ENCODE data around the gene NCAPG2. TPM values are rescaled to one million over a fixed set of nuclear protein-coding genes. Genes with fewer than 3 reads are reported as not detected.

Gene NCAPG2, protein sequence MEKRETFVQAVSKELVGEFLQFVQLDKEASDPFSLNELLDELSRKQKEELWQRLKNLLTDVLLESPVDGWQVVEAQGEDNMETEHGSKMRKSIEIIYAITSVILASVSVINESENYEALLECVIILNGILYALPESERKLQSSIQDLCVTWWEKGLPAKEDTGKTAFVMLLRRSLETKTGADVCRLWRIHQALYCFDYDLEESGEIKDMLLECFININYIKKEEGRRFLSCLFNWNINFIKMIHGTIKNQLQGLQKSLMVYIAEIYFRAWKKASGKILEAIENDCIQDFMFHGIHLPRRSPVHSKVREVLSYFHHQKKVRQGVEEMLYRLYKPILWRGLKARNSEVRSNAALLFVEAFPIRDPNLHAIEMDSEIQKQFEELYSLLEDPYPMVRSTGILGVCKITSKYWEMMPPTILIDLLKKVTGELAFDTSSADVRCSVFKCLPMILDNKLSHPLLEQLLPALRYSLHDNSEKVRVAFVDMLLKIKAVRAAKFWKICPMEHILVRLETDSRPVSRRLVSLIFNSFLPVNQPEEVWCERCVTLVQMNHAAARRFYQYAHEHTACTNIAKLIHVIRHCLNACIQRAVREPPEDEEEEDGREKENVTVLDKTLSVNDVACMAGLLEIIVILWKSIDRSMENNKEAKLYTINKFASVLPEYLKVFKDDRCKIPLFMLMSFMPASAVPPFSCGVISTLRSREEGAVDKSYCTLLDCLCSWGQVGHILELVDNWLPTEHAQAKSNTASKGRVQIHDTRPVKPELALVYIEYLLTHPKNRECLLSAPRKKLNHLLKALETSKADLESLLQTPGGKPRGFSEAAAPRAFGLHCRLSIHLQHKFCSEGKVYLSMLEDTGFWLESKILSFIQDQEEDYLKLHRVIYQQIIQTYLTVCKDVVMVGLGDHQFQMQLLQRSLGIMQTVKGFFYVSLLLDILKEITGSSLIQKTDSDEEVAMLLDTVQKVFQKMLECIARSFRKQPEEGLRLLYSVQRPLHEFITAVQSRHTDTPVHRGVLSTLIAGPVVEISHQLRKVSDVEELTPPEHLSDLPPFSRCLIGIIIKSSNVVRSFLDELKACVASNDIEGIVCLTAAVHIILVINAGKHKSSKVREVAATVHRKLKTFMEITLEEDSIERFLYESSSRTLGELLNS
- 12.8 and 24.5 TPM in 2 replicates for total RNA-seq

DNA sequence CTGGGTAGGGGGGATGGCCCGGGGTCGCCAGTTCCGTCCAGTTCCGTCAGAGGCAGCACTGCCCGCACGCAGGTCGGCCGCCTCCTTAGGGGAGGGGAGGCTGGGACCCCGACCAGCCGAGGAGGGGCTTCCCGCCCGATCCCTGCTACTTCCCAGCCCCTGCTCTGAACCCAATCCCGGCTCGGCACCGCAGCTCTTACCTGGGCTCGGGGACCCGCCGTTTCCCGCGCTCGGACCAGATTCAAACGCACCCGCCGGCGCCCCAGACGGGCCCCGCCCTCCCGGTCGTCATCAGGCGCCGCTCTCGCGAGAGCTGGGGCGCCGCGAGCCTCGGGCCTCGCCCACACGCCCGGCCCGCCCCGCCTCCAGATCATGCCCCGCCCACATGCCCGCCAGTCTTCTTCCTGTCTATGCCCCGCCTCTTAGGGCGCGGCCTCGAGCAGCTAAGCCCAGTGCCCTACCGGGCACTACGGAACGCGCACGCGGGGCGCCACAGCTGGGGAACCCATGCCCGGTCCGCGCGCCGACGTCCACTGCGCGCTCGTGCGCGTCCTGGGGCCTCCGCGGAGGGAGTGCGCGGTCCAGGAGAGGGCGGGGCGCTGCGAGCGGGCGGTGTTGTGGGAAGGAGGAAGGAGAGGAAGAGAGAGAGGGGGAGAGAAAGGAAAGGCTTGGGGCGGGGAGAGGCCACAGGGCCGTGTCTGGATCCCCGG, at the start of gene NCAPG2:
Gene NCAPG2, minus strand, starts transcription at position 281 of the 710 bp plus-strand sequence. CDS start 2,905 bp downstream, outside the sequence.

DNA sequence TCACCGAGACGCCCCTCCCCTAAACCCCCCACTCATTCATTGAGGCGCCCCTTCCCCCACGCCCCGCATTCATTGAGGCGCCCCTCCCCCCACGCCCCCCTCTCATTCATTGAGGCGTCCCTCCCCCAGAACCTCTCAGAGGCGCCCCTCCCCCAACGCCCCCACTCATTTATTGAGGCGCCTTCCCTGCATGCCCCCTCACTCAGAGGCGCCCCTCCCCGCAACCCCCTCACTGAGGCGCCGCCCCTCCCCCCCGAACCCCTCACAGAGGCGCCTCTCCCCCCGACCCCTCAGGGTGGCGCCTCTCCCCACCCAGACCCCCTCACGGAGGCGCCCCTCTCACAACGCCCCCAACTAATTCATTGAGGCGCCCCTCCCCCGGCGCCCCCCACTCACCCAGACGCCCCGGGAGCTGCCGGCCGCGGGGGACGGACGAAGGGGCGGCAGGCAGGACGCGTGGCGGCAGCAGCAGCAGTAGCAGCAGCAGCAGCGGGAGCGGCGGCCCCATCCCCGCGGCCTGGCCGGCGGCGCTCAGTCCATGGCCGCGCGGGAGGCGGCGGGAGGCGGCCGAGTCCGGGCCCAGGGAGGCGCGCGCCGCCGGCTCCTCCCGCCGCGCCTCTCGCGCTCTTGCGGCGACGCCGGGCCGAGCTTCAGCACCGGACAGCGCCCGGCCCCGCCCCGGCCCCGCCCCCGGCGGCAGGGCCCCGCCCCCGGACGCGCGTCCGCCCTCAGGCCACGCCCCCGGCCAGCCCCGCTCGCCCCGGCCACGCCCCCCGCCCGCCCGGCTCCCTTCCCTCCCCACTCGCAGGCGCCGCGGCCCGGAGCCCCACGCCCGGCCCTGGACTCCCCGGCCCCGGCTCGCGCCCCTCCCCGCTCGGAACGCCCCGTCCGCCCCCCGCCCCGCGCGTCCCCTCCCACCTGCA, 117.2 kb downstream of the NCAPG2 start, which contains the start of gene PTPRN2:
Gene PTPRN2, minus strand, starts transcription at position 662 of the 923 bp plus-strand sequence.

Other genes with a start within 250 kb of the NCAPG2 start
- 0.04 TPM in 1 of 2 replicates, not detected in the other for gene PTPRN2, start 117.0 kb downstream of the NCAPG2 start, total RNA-seq
- gene ESYT2, start 124.7 kb upstream of the NCAPG2 start, total RNA-seq, result 47.2 and 62.3 TPM in 2 replicates
- 4.9 and 7.1 TPM in 2 replicates for gene DYNC2I1, start 151.8 kb upstream of the NCAPG2 start, total RNA-seq

Measured in hair follicular keratinocyte (primary cell).